NCI-H1694 (cell line): ENCODE results near the gene NEMP1.
"Not testable (repeated sequence)": the region's sequence is repeated elsewhere in the genome, so short reads cannot be mapped to it uniquely, and the experiment has no call there.

Experiments used
- DNase-seq: peaks from one replicate; lab custom pipeline; 2025; lab: John Stamatoyannopoulos, UW

The NEMP1 gene

GRCh38 chr12:57078519-57079404 is at the start of gene NEMP1:
NEMP1 (minus strand) TSS chr12:57078791; CDS start chr12:57078745, 46 bp downstream.
- peak; percentile 99 for DNase-seq

DNA sequence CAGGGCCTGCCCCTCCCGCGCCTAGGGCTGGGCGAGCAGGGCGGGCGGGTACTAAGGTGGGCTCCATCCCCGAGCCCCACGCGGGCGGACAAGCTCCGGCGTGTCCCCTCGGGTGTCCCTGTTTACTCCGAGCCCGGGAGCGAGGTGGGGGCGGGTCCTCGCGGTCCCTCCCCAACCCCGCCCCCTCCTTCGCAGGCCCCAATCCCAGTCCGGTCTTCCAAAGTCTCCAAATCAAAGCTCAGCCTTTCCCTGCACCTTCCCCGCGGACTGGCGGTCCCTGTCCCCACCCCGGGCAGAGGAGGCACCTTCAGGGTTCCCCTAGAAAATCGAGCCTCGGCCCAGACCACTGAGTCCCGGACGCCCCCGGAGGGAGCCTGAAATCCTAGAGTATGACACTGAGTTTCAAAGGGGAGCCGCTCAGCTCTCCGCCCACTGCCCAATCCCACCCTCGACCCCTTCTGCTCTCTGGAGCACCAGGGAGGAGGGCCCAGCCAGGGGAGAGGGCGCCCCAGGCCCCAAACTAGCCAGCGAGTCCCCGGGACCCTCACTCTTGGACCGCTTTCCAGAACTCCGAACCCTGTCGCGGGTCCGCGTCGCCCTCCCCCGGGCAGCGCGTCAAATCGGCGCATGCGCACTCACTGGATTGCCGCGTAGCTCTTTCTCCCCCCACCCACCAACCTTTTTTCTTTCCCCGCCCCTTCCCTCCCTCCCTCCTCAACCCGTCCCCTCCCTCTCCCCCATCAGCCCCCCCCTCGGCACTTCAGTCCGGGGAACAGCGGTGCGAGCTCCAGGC is 49.3 kb upstream of the NEMP1 start, which contains the start of gene LRP1:
Gene LRP1 (plus strand): TSS at position 758 of the 793 bp plus-strand sequence. CDS start 482 bp downstream, outside the sequence.
- peak; percentile 45 for DNase-seq

GRCh38 chr12:57127101-57127725 is 48.6 kb upstream of the NEMP1 start:
- DNase-seq: no peak

GRCh38 chr12:57126561-57126960 is 48.0 kb upstream of the NEMP1 start:
- DNase-seq: no peak

- no peak for DNase-seq
These were observed 47.5 kb upstream of the NEMP1 start for GRCh38 chr12:57126061-57126460.

- peak; percentile 56 for DNase-seq
These were observed 45.8 kb upstream of the NEMP1 start for GRCh38 chr12:57124261-57124877.

GRCh38 chr12:57123813-57124212 is 45.2 kb upstream of the NEMP1 start:
- no peak for DNase-seq

- DNase-seq: not testable (repeated sequence)
These were observed 42.1 kb upstream of the NEMP1 start for GRCh38 chr12:57120718-57121117.

DNA sequence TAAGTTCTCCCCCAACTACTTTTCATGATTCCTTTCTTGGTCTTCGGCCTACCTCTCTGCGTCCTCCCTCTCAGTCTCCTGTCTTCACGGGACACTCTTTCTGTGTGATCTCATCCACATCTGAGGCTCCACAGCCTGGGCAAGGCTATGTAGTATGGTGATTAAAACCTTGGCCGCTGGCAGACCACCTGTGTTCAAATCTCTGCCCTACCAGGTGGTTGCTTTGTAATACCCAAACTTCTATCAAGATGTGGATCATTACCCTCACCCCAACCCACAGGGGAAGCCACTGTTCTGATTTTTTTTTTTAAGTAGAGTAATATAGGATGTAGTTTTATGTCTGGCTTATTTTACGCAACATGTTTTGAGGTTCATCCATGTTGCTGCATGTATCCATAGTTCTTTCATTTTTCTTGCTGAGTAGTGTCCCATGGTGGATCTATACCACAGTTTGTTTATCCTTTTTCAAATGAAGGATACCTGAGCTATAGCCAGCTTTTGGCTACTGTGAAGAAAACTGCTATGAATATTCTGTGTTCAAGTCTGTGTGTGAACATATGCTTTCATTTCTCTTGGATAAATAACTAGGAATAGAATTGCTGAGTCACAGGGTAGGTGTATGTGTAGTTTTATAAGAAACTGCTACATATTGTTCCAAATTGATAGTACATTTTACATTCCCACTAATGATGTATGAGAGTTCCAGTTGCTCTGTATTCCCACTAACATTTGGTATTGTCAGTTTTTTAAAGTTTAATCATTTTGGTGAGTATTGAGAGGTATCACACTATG is 40.9 kb upstream of the NEMP1 start:
- DNase-seq: no peak

- no peak for DNase-seq
These were observed 40.2 kb upstream of the NEMP1 start for GRCh38 chr12:57118711-57119271.

DNA sequence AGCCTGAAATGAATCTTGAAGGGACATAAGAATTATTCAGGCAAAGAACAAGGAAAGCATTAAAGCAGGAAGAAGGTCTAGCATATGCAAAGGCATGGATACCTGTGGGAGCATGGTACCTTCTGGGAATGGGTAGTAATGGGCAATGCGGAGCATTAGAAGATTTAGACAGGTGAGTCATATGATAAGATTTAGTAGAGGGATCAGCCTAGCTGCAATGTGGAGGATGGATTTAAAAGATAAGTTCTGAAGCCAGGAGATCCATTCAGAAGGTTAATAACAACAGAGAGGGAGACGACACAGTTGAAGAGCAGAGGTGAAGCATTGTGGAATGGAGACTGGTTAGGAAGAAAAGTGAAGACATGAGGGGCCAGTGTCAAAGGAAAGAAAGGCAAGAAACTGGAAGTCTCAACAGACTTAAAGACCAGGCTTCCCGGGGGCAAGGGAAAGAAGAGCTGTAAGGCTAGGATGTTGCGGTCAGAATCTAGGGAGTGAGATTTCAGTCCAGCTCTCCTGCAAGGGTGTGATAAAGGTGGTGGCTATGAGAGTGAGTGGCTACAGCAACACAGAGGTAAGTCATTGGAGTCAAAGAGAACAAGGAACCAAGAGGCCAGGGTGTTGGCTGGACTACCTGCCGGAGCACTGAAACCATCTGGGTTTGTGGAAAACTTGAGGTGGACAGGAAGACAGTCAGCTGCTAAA is 38.1 kb upstream of the NEMP1 start:
- no peak for DNase-seq

DNA sequence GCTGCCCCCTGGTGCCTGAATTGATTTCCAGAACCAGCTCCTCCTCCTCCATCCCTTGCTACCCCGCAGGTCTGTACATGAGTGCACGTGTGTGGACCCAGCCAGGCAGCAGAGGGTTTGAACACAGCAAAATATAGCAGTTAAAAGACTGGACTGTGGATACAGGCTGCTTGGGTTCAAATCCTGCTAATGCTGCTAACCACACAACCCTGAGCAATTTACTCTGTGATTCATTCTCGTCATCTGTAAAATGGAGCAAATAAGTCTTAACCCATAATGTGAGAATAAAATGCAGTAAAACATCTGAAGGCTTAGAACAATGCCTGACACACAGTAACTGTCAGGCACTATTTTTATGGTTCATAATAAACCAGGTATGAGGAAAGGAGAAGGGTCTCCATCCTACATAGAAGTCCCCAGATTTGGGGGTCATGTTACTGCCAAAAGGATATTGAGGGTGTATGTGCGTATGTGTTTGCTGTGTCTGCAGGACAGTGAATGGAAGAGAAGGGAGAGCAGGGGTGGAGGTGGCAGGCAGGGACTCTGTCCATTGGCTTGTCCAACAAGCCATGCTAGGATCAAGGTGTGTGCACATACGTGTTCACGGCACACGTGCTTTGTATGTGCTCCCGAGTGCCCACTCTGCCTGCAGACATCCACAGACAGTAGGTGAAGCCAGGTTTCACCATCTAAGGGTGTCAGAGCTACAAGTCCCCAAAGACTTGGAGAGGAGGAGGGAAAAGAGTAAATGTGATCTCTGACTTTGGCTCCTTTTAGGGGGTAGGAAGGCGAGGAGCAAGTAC is 34.1 kb upstream of the NEMP1 start:
- no peak for DNase-seq

DNA sequence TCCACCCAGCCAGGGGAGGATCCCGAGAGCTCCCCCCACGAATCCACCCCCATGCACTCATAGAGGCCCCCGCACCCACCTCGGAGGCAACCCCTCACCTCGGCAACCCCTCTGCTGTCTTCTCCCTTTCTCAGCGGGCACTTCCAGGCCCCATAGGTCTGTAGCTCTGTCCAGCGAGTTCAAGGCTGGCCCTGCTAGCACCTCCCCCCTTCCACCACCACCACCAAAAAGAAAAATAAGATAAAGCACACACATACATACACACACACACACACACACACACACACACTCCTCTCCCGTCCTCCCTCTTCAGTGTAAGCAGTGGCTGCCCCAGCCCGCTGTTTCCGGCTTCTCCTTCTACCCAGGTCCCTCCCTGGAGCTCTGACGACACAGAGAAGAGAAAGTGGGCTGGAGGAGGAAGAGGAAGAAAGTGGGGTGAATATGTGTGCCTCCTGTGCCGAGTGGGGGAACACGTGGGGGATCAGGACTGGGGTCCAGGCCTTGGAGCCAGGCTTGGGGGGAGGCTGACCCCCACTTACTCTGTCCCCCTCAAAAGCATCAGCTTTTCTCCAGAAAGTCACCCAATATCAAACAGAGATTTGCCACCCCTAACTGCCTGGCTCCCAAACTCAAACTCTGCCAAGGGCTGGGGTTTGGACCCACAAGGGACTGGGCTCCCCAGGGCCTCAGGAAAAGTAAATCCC is 32.6 kb upstream of the NEMP1 start, which contains the start of gene STAT6:
Gene STAT6 (minus strand): TSS at position 332 of the 704 bp plus-strand sequence. CDS start 3,084 bp downstream, outside the sequence.
- DNase-seq: no peak

DNA sequence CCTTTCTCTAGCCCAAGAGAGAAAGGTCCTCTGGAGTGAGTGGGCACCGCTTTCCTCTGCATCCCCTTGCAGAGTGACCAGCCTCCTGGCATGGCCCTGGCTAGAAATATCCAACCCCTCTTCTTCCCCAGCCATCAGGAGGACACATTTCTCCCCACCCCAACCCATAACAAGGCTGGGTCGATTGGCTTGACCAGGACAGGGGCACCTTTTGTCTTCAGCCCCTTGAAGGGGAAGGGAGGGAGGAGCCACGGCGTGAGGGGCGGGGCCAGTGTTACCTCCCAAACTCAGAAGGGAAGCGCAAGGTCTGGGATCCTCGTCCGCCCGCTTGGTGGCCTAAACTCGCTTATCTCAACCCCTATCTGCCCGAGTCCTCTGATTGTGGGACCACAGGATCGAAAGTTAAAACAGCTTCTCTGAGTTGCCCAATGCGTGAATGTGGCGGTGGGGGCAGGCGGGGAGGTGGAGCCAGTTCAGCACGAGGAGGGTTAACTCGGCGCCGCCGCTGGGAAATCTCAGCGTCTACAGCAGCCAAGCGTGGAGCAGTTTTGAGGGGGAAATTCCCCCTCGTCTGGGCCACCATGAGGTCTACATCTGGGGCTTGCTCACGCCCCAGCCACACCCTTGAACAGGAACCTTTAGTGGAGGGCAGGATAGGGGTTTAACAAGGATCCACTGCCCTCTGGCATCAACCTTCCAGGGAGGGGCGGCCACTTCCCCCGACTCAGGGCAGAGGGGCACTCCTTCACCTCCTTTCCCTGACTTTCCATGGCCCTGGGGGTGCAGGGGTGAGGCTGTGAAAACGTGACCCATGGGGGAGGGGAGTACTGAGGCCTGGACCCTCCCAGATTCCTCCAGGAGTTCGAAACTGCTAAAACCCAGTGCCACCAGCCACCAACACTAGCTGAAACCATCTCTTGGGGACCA is 31.8 kb upstream of the NEMP1 start:
- no peak for DNase-seq

DNA sequence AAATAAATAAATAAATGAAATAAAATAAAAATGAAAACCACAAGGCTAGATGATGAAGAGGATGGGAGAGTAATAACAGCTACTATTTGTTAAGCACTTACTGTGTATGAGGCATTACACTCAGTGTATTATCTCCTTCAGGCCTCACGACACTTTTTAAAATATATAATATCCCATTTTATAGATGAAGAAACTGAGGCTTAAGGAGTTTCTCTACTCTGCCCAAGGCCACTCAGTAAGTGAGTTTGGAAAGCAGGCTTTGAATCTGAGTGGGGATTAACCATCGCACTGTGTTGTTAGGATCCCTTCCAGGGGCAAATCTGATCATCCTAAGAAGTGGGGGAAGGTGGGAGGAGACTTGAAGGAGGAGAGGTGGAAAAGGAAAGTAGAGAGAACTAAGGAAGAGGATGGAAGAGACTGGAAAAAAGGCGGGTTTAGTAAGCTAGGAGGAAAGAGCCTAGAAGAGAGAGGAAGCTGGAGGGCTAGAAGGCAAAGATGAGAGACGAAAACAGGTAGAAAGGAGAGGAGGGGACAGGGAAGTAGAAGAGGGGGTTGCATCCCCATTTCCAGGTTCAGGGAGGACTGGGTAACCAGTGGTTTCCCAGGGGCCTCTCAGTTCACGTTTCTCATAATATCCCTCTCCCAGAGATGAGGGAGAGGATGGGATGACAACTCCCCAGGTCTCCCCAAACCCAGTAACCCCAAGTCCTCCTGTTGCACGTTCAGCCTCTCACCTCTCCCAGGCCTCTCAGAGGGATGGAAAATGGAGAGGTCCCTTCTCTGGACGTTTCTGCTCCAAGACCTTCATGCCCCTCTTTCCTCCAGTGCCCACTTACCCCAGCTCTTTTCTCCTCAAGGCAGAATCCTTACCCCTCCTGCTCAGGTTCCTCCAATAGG is 30.9 kb upstream of the NEMP1 start:
- no peak for DNase-seq

DNA sequence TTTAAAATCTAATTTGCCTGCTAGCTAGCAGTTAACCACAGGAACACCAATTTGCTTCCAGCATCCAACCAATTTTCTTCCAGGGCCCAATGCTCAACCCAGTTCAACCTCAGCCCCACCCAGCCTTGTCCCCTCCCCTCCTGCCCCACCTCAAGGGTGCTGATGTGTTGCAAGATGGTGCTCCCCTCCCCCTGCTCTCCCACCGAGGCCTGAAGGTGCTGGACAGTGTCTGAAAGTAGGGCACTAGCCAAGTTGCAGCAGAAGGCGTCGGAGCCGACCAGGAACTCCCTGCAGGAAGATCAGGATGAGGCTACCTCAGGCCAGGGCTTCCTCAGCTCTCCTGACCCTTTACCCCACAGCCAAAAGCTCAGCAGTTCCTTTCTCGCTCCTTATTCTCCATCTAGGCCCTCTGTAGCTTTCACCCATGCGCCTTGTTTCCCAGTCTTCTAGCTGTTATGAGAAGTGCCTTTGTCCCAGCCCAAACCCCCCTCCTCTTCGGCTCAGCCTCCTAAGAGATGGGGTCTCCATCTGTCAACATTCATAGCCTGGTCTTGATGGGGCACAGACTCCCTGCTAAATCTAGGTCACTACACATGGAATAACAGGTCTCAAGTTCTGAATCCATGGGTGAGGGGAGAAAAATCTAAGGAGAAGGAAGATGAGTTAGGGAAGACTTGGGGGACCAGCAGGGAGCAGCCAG is 29.0 kb upstream of the NEMP1 start:
- DNase-seq: no peak
